Left ventricle myocardium inferior (tissue), 1 donor: Measurements from ENCODE around the gene FAM98B. TPM values are rescaled to one million over a fixed set of nuclear protein-coding genes. Genes with fewer than 3 reads are reported as not detected.
A peak's percentile ranks its signal among the peaks of the same experiment; 100 is the strongest.

Experiments used
- DNase-seq: peaks from one replicate; pipeline ENCODE4 v3.0.0-alpha.2; 2020
- H3K27ac ChIP-seq: fragments of 200-600 bp; replicated peaks from 2 replicates; pipeline ENCODE4 v1.8.0; 2021
- H3K27me3 ChIP-seq: fragments of 200-600 bp; 2 replicates; pipeline ENCODE4 v1.8.0; 2021; ENCODE audit warnings: low read depth
- H3K36me3 ChIP-seq: fragments of 200-600 bp; 2 replicates; pipeline ENCODE4 v1.8.0; 2021
- H3K4me1 ChIP-seq: fragments of 200-600 bp; 2 replicates; pipeline ENCODE4 v1.8.0; 2021
- H3K4me3 ChIP-seq: fragments of 200-600 bp; 2 replicates; pipeline ENCODE4 v1.8.0; 2021; ENCODE audit warnings: mild to moderate bottlenecking, moderate library complexity
- H3K9me3 ChIP-seq: fragments of 200-600 bp; replicated peaks from 2 replicates; pipeline ENCODE4 v1.8.0; 2021
- CTCF ChIP-seq: fragments of 200-600 bp; IDR thresholded peaks from 2 replicates; pipeline ENCODE4 v1.8.0; 2021; ENCODE audit warnings: antibody characterized with exemption, mild to moderate bottlenecking, borderline replicate concordance
- intact Hi-C: fragments of 100-400 bp; cut with micrococcal nuclease; formaldehyde crosslinking; loops from one replicate; pipeline ENCODE4 v1.11.0; 2022
- long read RNA-seq: library from polyadenylated mRNA; unstranded; transcript quantifications from one replicate; pipeline ENCODE4 v2.0.0, GENCODE V29; 2021
- total RNA-seq: library from RNA; stranded (reverse); fragmentation: NEBNext Ultra II Directional; extraction: Animal tissue kit (Norgen Biotek cat#: 25700); gene quantifications from one replicate; pipeline ENCODE4 v1.2.1, GENCODE V29; 2021
- donor health status: DM: no; HTN: yes; CAD: no; lungs with severe emphysema.

The FAM98B gene
- 28.7 TPM for total RNA-seq
- long read RNA-seq, partial matches to known transcripts: 0 of 1 reads
- long read RNA-seq, other reads (novel, unspliced or antisense): 1 of 1 reads

DNA sequence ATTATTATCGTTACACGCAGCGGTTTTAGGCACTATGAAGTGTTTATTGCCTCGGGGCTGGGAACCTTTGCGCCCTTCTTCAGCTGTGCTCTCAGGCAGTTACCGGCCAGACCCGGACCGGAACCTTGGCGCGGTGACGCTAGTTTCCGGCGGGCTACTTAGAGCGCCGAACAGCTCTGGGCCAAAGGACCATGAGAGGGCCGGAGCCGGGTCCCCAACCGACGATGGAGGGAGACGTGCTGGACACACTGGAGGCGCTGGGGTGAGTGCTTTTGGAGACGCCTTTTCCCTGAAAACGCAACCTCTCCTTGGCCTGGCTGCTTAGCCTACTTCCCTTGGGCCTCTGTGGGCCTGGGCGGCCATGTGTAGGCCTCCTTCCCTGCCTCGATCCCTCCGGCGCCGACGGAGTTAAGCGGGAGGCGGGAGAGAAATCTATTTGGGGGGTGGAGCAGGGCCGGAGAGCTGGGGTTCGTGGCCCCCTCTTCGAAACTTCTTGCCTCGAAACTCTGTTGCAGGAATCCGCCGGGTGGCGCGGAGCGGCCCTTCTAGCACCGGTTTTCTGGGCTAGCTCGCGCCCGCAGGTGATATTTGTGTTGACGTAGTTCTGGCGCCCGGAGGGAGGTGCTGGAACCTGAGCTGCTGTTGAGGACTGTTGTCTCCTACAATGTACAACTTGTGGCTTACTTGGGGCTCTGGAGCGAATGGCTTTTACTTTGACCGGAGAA, at the start of gene FAM98B:
Gene FAM98B, plus strand, starts transcription at position 157 of the 725 bp plus-strand sequence. Its CDS starts 35 bp downstream, at position 192.
- intact Hi-C loops: no loop called here
- no peak for TF ChIP-seq CTCF
- H3K27ac ChIP-seq: peak within 1 kb of the TSS; percentile 96

DNA sequence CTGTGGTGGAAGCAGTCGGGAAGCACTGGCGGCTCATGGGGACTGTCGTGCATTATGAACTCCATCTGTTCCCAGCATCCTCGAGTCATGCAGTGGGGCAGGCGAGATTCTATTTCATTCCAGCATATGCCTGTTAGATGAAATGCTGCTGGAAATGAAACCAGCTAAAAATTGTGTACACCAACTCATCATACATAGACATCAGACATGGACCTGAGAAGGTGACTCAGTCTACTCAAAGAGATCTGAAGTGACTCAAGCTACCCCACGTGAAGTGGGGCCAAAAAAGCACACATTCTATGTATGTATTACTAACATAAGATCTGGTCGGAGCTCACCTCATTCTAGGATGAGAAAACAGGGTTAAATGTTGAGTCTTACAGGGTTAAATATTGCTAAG, 47.5 kb upstream of the FAM98B start:
- no peak overlapping the region for H3K27ac ChIP-seq
- no peaks in the 10 kb centered on the region for H3K27me3 ChIP-seq
- H3K4me1 ChIP-seq: no peaks in the 10 kb centered on the region
- intact Hi-C loops: no loop called here
- no peaks in the 10 kb centered on the region for H3K36me3 ChIP-seq
- no peaks in the 10 kb centered on the region for H3K9me3 ChIP-seq
- H3K4me3 ChIP-seq: no peak overlapping the region
- no peak for DNase-seq
- TF ChIP-seq CTCF: no peak

More for the DNA sequence above, at the start of gene FAM98B:
- H3K4me3 ChIP-seq: peak within 1 kb of the TSS; percentile 75
- H3K27me3 ChIP-seq: no peaks in the 10 kb centered on the region
- DNase-seq: peak; percentile 89
- peaks cover 33% of the 10 kb centered on the region for H3K4me1 ChIP-seq
- no peaks in the 10 kb centered on the region for H3K36me3 ChIP-seq
- H3K9me3 ChIP-seq: no peaks in the 10 kb centered on the region

DNA sequence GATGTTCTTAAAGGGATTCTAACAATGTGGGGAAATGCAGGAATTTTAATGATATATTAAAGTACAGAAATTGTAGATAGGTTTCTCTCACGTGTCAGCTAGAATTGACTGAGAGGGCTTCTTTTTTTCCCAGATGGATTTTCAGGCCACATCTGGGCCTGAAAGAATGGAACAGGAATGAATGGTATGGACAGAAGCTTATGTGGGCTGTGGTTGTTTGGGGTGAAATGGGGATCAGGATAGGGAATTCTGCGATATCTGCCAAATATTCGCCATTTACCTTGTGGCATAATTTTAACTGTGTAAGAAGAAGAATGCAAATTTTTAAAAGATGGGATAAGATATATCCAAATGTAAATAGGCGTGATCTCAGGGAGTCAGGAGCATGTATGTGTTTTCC, 45.4 kb upstream of the FAM98B start:
- no peak overlapping the region for H3K27ac ChIP-seq
- intact Hi-C loops: no loop called here
- H3K4me3 ChIP-seq: no peak overlapping the region
- peaks cover under 1% of the 10 kb centered on the region for H3K27me3 ChIP-seq
- no peaks in the 10 kb centered on the region for H3K4me1 ChIP-seq
- no peak for TF ChIP-seq CTCF
- H3K9me3 ChIP-seq: no peaks in the 10 kb centered on the region
- no peaks in the 10 kb centered on the region for H3K36me3 ChIP-seq
- no peak for DNase-seq

DNA sequence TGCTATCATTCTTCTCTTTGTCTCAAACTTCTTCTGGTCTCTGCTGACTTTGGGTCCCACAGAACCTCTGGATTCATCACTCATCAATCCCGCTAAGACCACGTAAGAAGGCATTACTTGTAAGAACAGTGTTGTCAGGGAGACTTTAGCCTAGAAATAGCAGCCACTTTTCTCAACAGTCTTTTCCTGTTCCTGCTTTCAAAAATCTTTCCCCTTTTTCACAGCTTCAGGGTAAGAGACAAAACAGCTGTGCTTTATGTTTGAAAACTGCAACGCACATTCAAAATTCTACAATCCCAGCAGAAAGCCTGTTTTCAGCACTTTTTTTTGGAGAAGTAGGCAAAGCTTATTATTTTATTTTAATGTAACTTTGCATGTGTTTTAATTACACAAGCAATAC, 42.0 kb upstream of the FAM98B start:
- Histone ChIP-seq H3K4me1 (no peaks in the 10 kb centered on the region), H3K27ac (peak overlapping the region; percentile 59), H3K27me3 (peaks cover 9% of the 10 kb centered on the region), H3K36me3 (no peaks in the 10 kb centered on the region), H3K9me3 (no peaks in the 10 kb centered on the region), H3K4me3 (no peak overlapping the region)
- intact Hi-C loops: no loop called here
- TF ChIP-seq CTCF: no peak
- DNase-seq: no peak

GRCh38 chr15:38412466-38412865, 41.5 kb upstream of the FAM98B start:
- DNase-seq: no peak
- Histone ChIP-seq H3K27ac (peak overlapping the region; percentile 59), H3K27me3 (peaks cover 15% of the 10 kb centered on the region), H3K4me1 (no peaks in the 10 kb centered on the region), H3K36me3 (no peaks in the 10 kb centered on the region), H3K9me3 (no peaks in the 10 kb centered on the region), H3K4me3 (no peak overlapping the region)
- TF ChIP-seq CTCF: no peak
- intact Hi-C loops: no loop called here
